GM10266 (cell line): ENCODE measurements around the gene ZNF469.

Experiments
- DNase-seq: peaks from one replicate; pipeline ENCODE4 v3.0.0; 2012; ENCODE audit errors: extremely low spot score
- TF ChIP-seq, protein P1 (sequence below): IDR thresholded peaks from 2 replicates; pipeline ENCODE4 v1.5.1; 2012; ENCODE audit warnings: mild to moderate bottlenecking, low read depth; ENCODE audit not compliant: control insufficient read depth, insufficient read depth; ENCODE audit errors: missing control alignments

ZNF469 gene

DNA sequence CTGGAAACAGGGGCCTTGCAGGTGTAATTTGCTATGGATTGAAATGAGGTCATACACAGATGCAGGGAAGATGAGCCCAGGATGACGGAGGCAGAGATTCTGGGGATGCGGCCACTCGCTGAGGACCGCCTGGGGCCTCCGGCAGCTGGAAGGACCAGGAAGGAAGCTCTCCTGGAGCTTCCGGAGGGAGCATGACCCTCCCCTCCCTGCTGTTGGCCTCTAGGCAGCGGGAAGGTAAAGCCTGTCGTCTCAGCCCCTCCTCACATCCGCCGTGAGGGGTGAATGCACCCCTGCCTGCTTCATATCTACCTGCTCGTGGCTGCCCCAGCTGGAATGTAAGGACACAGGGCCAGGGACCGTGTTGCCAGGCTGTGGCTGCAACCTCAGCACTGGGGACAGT lies 29.1 kb upstream of the ZNF469 start:
- no peak for DNase-seq
- TF ChIP-seq, protein P1, sequence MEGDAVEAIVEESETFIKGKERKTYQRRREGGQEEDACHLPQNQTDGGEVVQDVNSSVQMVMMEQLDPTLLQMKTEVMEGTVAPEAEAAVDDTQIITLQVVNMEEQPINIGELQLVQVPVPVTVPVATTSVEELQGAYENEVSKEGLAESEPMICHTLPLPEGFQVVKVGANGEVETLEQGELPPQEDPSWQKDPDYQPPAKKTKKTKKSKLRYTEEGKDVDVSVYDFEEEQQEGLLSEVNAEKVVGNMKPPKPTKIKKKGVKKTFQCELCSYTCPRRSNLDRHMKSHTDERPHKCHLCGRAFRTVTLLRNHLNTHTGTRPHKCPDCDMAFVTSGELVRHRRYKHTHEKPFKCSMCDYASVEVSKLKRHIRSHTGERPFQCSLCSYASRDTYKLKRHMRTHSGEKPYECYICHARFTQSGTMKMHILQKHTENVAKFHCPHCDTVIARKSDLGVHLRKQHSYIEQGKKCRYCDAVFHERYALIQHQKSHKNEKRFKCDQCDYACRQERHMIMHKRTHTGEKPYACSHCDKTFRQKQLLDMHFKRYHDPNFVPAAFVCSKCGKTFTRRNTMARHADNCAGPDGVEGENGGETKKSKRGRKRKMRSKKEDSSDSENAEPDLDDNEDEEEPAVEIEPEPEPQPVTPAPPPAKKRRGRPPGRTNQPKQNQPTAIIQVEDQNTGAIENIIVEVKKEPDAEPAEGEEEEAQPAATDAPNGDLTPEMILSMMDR: no peak

- DNase-seq: no peak
- TF ChIP-seq, protein P1: no peak
Observed at GRCh38 chr16:88354229-88355092, 28.3 kb upstream of the ZNF469 start.

GRCh38 chr16:88355093-88355388 lies 27.7 kb upstream of the ZNF469 start:
- no peak for DNase-seq
- TF ChIP-seq, protein P1: no peak

DNA sequence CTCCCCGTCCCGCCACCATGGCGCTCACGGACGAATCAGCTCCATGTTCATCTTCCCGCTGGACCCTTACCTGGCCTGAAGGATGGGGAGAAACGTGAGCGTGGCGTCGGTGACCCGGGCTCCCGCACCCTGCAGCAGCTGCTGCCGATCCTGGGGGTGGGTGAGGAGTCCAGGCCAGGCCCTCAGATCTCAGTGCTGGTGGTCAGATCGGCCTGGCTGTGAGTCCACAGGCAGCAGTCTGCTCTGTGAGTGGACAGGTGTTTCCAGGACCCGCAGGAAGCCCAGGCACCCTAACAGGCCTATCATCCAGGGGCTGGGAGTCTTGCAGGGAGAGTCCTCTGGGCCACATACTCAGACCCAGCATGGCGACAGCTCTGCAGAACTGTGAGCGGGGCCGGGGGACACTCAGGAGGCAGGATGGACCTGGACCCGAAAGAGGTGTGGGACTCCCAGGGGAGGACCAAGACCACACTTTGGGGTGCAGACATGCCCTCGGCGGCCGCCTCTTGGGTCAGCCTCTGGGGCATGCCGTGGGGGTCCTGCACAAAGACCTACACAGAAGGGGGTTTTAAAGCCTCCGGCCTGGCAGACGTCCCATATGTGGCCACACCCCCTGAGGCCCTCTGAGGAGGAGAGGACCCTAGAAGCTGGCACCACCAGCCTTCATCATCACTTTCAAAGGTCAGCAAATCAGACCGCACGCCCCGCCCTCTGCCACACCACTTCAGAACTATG lies 27.2 kb upstream of the ZNF469 start:
- DNase-seq: no peak
- TF ChIP-seq, protein P1: no peak

- no peak for DNase-seq
- TF ChIP-seq, protein P1: no peak
Observed at GRCh38 chr16:88356124-88356726, 26.5 kb upstream of the ZNF469 start.

DNA sequence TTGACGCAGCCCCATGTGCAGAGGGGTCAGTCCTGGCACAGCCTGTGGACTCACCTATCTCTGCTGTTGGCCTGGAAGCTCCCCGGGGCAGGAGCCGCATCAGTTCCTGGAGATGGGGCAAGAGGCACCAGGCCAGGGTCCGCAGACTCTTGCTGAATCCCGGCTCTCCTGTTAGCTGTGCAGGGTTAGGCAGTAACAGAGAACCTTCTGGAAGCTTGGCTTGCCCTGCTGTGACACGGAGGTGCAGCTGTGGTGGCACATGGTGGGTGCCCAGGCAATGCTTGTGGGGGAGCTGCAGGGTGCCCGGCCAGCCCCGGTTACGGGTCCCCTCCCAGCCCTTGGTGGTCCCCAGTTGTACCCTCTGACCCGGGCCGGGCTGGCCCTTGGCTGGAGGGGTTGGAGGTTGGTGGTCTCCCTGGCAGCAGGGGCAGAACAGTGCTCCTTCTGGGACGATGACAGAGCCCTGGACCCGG lies 26.0 kb upstream of the ZNF469 start:
- DNase-seq: no peak
- TF ChIP-seq, protein P1: no peak

DNA sequence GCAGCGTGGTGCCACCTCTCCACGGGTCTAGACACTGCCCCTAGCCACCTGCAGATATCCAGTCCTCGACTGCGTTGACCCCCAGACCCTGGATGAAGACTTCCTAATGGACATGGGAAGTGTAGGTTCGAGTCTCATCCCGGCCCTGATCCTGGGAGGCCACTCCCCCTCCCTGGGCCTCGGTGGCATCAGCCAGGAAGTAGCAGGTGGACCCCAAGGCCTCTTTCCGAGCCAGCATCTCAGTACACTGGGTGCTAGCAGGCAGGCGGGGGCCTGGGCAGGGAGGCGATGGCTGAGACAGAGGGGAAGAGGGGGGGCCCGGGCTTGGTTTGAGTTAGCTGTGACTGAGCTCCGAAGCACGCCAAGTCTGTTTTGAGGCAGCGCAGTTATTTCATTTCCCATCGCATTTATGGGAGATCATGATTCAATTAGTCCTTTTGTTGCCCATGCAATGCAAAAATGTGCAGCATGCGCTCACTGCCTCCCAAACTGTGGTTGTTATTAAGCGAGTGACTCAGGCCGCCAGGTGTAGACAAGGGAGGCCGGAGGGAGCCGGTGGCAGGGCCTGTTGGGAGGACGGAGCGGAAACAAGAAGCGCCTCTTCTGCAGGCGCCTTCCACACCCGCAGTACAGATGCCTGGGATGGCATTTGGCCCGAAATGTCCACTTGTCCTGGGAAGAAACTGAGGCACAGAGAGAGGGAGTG lies 25.3 kb upstream of the ZNF469 start:
- TF ChIP-seq, protein P1: no peak
- no peak for DNase-seq
